ENCODE results near the gene AKR1B1.

DNA sequence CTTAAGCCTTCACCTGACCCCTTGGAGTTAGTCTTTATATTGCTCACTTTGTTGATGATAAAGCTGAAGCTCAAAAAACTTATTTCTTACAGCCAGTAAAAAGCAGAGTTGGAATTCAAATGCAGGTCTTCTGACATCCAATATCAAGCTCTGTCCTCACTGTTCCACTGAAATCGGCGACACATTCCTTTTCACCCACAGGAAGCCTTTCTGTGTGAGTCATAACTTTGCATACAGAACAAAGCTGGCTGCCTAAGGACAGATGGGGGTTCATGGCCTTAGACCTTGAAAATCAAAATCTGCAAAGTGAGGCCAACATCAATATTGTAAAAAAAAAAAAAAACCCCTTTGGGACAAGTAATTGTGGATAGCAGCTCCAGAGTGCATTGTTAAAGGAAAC is 21.8 kb upstream of the AKR1B1 start:
- TF ChIP-seq, protein P1, sequence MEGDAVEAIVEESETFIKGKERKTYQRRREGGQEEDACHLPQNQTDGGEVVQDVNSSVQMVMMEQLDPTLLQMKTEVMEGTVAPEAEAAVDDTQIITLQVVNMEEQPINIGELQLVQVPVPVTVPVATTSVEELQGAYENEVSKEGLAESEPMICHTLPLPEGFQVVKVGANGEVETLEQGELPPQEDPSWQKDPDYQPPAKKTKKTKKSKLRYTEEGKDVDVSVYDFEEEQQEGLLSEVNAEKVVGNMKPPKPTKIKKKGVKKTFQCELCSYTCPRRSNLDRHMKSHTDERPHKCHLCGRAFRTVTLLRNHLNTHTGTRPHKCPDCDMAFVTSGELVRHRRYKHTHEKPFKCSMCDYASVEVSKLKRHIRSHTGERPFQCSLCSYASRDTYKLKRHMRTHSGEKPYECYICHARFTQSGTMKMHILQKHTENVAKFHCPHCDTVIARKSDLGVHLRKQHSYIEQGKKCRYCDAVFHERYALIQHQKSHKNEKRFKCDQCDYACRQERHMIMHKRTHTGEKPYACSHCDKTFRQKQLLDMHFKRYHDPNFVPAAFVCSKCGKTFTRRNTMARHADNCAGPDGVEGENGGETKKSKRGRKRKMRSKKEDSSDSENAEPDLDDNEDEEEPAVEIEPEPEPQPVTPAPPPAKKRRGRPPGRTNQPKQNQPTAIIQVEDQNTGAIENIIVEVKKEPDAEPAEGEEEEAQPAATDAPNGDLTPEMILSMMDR (IDR thresholded peaks at IDR 0.05) = no peak
- no peak for TF ChIP-seq ZFX (IDR thresholded peaks at IDR 0.05; ENCODE audit: borderline replicate concordance)

Data from 22Rv1 (cell line).